C4-2B (cell line): Measurements from ENCODE around the gene BTBD16.

Experiments
- H3K27ac ChIP-seq: fragments of 450-650 bp; 2 replicates; pipeline ENCODE4 v1.5.1; 2017
- ZFX ChIP-seq: fragments of 450-650 bp; IDR thresholded peaks from 2 replicates; pipeline ENCODE4 v1.6.1; 2017
- TF ChIP-seq, protein P1 (sequence below): fragments of 450-650 bp; conservative IDR thresholded peaks from 2 replicates; pipeline ENCODE4 v1.5.1; 2017; ENCODE audit warnings: mild to moderate bottlenecking

Gene BTBD16

DNA sequence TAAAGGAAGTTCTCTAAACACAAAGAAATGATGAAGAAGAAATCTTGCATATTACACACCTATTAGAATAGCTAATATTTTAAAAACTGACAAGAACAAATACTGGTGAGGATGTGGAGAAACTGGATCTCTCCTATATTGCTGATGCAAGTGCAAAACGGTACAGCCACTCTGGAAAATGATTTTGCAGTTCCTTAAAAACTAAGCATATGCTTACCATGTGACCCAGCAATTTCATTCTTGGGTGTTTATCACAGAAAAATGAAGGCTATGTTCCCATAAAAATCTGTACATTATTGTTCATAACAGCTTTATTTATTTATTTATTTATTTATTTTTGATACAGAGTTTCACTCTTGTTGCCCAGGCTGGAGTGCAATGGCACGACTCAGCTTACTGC lies 88.5 kb downstream of the BTBD16 start:
- TF ChIP-seq ZFX = no peak
- TF ChIP-seq, protein P1, sequence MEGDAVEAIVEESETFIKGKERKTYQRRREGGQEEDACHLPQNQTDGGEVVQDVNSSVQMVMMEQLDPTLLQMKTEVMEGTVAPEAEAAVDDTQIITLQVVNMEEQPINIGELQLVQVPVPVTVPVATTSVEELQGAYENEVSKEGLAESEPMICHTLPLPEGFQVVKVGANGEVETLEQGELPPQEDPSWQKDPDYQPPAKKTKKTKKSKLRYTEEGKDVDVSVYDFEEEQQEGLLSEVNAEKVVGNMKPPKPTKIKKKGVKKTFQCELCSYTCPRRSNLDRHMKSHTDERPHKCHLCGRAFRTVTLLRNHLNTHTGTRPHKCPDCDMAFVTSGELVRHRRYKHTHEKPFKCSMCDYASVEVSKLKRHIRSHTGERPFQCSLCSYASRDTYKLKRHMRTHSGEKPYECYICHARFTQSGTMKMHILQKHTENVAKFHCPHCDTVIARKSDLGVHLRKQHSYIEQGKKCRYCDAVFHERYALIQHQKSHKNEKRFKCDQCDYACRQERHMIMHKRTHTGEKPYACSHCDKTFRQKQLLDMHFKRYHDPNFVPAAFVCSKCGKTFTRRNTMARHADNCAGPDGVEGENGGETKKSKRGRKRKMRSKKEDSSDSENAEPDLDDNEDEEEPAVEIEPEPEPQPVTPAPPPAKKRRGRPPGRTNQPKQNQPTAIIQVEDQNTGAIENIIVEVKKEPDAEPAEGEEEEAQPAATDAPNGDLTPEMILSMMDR = no peak
- H3K27ac ChIP-seq = no peak overlapping the region

DNA sequence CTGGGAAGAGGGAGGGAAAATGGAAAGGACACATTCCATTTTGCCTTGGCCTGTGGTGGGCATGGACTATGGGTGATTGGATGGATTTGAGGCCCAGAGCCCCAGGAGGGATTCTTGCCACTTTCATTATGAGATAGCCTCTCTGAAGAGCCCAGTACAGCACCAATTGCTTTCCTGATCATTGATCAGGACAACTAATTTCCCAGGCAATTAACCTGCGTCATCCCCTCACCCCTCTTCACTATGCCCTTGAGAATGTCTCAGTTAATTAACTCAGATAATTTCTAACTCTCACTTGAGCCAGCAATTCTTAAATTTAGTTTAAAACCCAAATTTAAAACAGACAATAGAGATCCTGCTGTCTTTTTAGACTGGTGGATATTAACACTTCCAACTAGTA lies 90.0 kb downstream of the BTBD16 start:
- no peak for TF ChIP-seq ZFX
- TF ChIP-seq, protein P1 = no peak
- no peak overlapping the region for H3K27ac ChIP-seq

DNA sequence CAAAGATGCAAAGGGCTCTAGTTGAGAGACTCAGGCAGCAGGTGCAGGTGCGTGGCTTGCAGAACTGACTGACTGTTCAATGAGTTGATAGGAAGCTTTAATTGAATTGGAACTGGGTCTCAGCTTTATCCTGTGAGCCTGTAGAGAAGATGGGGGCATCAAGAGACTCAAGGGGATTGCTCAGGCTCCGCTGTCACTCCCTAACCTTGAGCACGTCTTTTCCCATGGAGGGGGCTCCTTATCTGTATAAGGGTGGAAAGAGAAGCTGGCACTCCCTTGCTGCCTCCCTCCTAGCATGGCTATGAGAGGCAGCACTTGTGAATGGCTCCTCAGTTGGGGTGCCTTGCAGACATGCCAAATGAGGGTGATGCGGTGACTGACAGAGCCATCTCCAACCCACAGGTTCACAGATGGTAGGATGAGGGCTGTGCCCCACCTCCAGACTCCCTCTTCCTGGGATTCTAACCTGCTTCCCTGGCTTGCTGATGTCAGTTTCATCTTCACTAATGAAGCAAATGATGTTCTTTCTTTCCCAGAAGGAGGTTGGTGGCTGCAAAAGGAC lies 91.0 kb downstream of the BTBD16 start:
- no peak overlapping the region for H3K27ac ChIP-seq
- TF ChIP-seq ZFX = no peak
- TF ChIP-seq, protein P1 = no peak

DNA sequence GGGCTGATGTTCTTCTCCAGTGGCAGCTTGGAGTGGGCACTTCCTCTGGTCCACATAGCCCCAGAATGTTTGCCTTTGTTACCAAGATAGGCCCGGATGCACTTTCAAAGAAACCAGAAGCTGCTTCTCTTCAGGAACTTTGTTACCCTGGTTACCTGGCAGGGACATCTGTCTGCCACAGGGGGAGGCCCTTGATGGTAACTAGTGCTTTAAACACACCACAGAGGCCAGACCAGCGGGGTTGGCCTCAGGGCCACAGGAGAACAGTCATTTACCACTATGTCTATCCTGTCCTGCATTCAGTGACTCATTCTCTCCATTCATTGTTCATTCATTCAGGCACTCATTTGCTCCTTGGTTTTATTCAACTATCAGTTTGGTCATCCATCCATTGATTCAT lies 91.5 kb downstream of the BTBD16 start:
- TF ChIP-seq, protein P1 = no peak
- TF ChIP-seq ZFX = no peak
- no peak overlapping the region for H3K27ac ChIP-seq

DNA sequence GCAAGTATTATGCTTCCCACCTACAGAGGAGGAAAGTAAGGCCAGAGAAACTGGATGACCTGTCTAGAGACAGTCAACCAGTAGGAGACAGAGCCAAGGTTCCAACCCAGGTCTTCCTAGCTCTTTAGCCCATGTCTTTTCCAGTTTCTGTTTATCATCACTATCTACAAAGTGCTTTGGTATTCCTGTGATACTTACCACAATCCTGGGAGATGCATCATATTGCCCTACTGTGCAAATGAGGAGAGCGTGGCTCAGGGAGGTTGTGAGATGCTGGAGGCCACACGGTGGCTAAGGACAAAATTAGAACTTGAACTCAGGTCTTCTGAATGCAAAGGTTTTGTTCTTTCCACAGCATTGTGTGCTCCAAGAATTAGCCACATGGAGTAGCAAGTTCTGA lies 92.2 kb downstream of the BTBD16 start:
- no peak overlapping the region for H3K27ac ChIP-seq
- TF ChIP-seq ZFX = no peak
- TF ChIP-seq, protein P1 = no peak

DNA sequence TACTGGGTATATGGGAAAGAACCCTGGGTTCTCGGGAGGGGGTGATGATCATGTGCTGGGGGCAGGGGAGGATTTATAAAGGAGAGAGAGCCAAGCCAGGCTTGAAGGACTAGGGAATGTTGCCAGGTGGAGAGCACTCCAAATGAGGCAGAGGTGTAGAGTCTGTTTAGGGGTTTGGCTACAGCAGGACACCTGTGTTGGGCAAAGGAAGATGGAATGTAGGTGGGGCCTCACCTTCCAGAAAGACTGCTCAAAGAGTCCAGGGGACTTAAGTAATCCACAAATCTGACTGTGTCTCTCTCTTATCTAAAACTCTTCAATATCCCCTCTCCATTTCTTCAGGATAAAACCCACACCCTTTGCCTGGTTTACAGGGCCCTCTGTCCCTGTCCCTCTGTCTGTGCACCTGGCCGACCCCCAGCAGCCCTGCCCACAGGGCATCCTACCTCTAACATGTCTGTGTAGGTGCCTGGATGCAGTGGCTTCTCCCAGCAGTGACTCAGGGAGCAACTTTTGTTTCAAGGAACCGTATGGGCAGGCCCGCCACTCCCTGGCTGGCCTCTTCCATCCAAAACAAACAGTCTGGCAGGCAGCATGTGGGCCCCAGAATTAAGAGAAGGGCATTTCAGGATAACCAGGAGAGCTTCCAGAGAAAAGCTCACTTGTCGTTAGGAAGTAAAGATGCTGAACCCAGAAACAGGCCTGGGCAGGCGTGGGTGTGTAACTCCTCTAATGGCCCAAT lies 92.8 kb downstream of the BTBD16 start:
- TF ChIP-seq, protein P1 = no peak
- no peak for TF ChIP-seq ZFX

DNA sequence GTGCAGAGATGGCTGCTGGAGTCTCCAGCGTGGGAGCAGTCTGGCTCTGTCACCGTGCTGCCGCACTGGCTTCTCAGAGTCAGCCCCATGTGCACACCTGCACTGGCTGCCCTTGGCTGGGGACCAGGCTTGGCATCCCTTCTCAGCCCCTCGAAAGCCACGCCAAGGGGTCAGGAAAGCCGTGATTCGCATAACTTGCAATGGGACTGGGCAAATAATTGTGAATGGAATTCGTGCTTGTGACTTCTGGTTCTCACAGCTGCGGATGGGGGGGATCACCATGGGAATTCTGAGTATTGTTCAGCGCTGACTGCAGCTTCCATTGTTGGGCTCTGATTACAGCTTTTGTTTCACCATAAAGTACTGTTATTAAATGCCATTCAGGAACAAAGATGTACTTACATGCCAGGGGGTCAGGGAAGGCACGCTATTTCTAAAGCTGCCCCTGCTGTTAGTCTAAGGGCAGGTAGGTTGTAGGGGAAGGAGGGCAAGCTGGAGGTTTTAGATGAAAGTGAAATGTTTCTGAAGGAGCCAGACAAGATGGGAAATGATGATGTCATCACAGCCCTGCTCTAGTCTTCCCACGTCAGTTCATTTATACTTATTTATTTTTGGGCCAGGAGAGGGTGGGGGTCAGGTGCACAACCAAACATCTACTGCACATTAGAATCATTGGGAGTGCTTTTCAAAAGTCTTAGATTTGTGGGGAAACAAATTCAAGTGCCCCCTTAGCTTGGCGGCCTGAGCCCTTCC lies 97.6 kb downstream of the BTBD16 start:
- TF ChIP-seq, protein P1 = no peak
- TF ChIP-seq ZFX = no peak
- H3K27ac ChIP-seq = no peak overlapping the region

More for the DNA sequence above, 92.8 kb downstream of the BTBD16 start:
- H3K27ac ChIP-seq = no peak overlapping the region
